Stomach (tissue), 9 donors: Measurements from ENCODE around the gene PSEN2. TPM values are rescaled to one million over a fixed set of nuclear protein-coding genes. Genes with fewer than 3 reads are reported as not detected.
A peak's percentile ranks its signal among the peaks of the same experiment; 100 is the strongest.

ENCODE experiments used
- DNase-seq, 2 donors: peaks; one replicate each; pipeline versions ENCODE4 v3.0.0 to v3.0.0-alpha.2; 2013 to 2019
- H3K27ac ChIP-seq, 5 donors: fragments of 200-600 bp in 4 of 5; sonication (generic) in 4 of 5; one replicate each; pipeline ENCODE4 v1.5.1; 2013 to 2019; ENCODE audit warnings: mild to moderate bottlenecking in 1 of 5, moderate library complexity in 1 of 5
- H3K27me3 ChIP-seq, 3 donors: fragments of 200-600 bp; sonication (generic); one replicate each; pipeline ENCODE4 v1.5.1; 2017 to 2019; ENCODE audit warnings: mixed run types in 1 of 3
- H3K36me3 ChIP-seq, 4 donors: fragments of 200-600 bp; sonication (generic); 1 replicate in 3 of 4; 2 replicates in 1 of 4; pipeline ENCODE4 v1.5.1; 2016 to 2019
- H3K4me1 ChIP-seq, 4 donors: fragments of 200-600 bp; sonication (generic); one replicate each; pipeline ENCODE4 v1.5.1; 2016 to 2019
- H3K4me3 ChIP-seq, 4 donors: fragments of 200-600 bp; sonication (generic) in 3 of 4; one replicate each; pipeline ENCODE4 v1.5.1; 2016 to 2019; ENCODE audit warnings: mild to moderate bottlenecking in 1 of 4
- H3K9me3 ChIP-seq, 4 donors: fragments of 200-600 bp; sonication (generic); one replicate each; pipeline ENCODE4 v1.5.1; 2016 to 2019
- CTCF ChIP-seq, 7 experiments: fragments of 450-650 bp in 4 of 7; fragments of 200-600 bp in 3 of 7; sonication (generic) in 3 of 7; IDR thresholded peaks; one replicate each; pipeline ENCODE4 v1.5.1; 2016 to 2019; ENCODE audit warnings: antibody characterized with exemption in 7 of 7, control low read depth in 2 of 7, mild to moderate bottlenecking in 1 of 7
- EP300 ChIP-seq: sonication (generic); formaldehyde crosslinking; IDR thresholded peaks from one replicate; pipeline ENCODE4 v1.6.1; 2017; ENCODE audit warnings: antibody characterized with exemption
- POLR2A ChIP-seq, 4 donors: fragments of 450-650 bp; IDR thresholded peaks; one replicate each; pipeline ENCODE4 v1.6.1; 2016; ENCODE audit warnings: antibody characterized with exemption in 4 of 4, control low read depth in 2 of 4, mild to moderate bottlenecking in 1 of 4, moderate library complexity in 1 of 4
- POLR2AphosphoS5 ChIP-seq, 3 donors: sonication (generic); formaldehyde crosslinking; IDR thresholded peaks; one replicate each; pipeline ENCODE4 v1.6.1; 2016; ENCODE audit warnings: antibody characterized with exemption in 3 of 3
- WGBS, 5 donors: extraction: QIAGEN DNeasy Blood & Tissue Kit in 3 of 5; methylation state at CpG; one replicate each; pipeline versions ENCODE4 v1.1.5 to v1.1.7; 2013 to 2018; 5-methylcytosine and 5-hydroxymethylcytosine counted together
- intact Hi-C: fragments of 100-400 bp; cut with DNase I; formaldehyde crosslinking; loops from one replicate; pipeline ENCODE4 v1.15.1; 2023; ENCODE audit warnings: low total_unique reads
- polyA plus RNA-seq, 3 donors: library from polyadenylated mRNA; stranded (reverse); fragments of 200-250 nt; gene quantifications; one replicate each; pipeline ENCODE4 v1.2.3, GENCODE V29; 2013
- total RNA-seq, 5 donors: library from RNA; depleted of rRNA; stranded (reverse); fragments of >200 nt; gene quantifications; one replicate each; pipeline versions ENCODE4 v1.1.0 to v1.2.3, GENCODE V29; 2014 to 2016
- donor health status: healthy with polysubstance abuse.
- donor health status: Bipolar disorder and iron deficiency.
- donor health status: healthy.

The PSEN2 gene
- total and polyA plus RNA-seq, 8 donors, result 2.7 to 36.2 (median 14.7) TPM

GRCh38 chr1:226903819-226904716 is 33.7 kb downstream of the PSEN2 start:
- DNase-seq, result peak in 1 of 2 donors; percentile 80
- WGBS, 5 donors, result 77 to 85% (median 81%) methylated on average over 12 of the region's 12 CpGs
- H3K36me3 ChIP-seq, result peaks cover 7 to 54% (median 45%) of the 10 kb centered on the region in 4 donors
- H3K9me3 ChIP-seq, result no peaks in the 10 kb centered on the region
- no peak overlapping the region for H3K4me3 ChIP-seq
- peak overlapping the region in 2 of 5 donors; percentile 2 to 56 for H3K27ac ChIP-seq
- intact Hi-C loops, result no loop called here
- no peak for TF ChIP-seq CTCF (IDR thresholded peaks at IDR 0.05)
- TF ChIP-seq POLR2A (IDR thresholded peaks at IDR 0.05), result no peak
- no peak for TF ChIP-seq POLR2AphosphoS5 (IDR thresholded peaks at IDR 0.05)
- no peak for TF ChIP-seq EP300
- H3K4me1 ChIP-seq, result peaks cover 0 to 11% (median 0%) of the 10 kb centered on the region in 4 donors
- no peaks in the 10 kb centered on the region for H3K27me3 ChIP-seq

GRCh38 chr1:226904772-226905171 is 34.4 kb downstream of the PSEN2 start:
- intact Hi-C loops, result no loop called here
- Histone ChIP-seq H3K4me1 (peaks cover 0 to 11% (median 0%) of the 10 kb centered on the region in 4 donors), H3K27ac (peak overlapping the region in 1 of 5 donors; percentile 2), H3K9me3 (no peaks in the 10 kb centered on the region), H3K27me3 (no peaks in the 10 kb centered on the region), H3K4me3 (no peak overlapping the region), H3K36me3 (peaks cover 3 to 52% (median 41%) of the 10 kb centered on the region in 4 donors)
- 77 to 91% (median 87%) methylated on average over 3 of the region's 3 CpGs for WGBS, 5 donors
- no peak for DNase-seq
- no peak for TF ChIP-seq POLR2A (IDR thresholded peaks at IDR 0.05)
- no peak for TF ChIP-seq CTCF (IDR thresholded peaks at IDR 0.05)
- no peak for TF ChIP-seq EP300
- TF ChIP-seq POLR2AphosphoS5 (IDR thresholded peaks at IDR 0.05), result no peak

- no peak for DNase-seq
- H3K27ac ChIP-seq, result no peak overlapping the region
- intact Hi-C loops, result no loop called here
- H3K36me3 ChIP-seq, result peaks cover 3 to 33% (median 25%) of the 10 kb centered on the region in 4 donors
- WGBS, 5 donors, result 93 to 99% (median 97%) methylated on average over 10 of the region's 10 CpGs
- no peaks in the 10 kb centered on the region for H3K27me3 ChIP-seq
- H3K4me1 ChIP-seq, result peaks cover 0 to 13% (median 0%) of the 10 kb centered on the region in 4 donors
- TF ChIP-seq POLR2AphosphoS5 (IDR thresholded peaks at IDR 0.05) (no peak), CTCF (IDR thresholded peaks at IDR 0.05) (no peak), POLR2A (IDR thresholded peaks at IDR 0.05) (no peak), EP300 (no peak)
- no peaks in the 10 kb centered on the region for H3K9me3 ChIP-seq
- no peak overlapping the region for H3K4me3 ChIP-seq
Observed at GRCh38 chr1:226908419-226908818, 38.0 kb downstream of the PSEN2 start.

- Histone ChIP-seq H3K9me3 (no peaks in the 10 kb centered on the region), H3K27ac (no peak overlapping the region), H3K36me3 (peaks cover under 1 to 33% (median 26%) of the 10 kb centered on the region in 4 donors), H3K4me1 (peaks cover 0 to 8% (median 0%) of the 10 kb centered on the region in 4 donors), H3K27me3 (no peaks in the 10 kb centered on the region), H3K4me3 (no peak overlapping the region)
- no peak for TF ChIP-seq POLR2A (IDR thresholded peaks at IDR 0.05)
- TF ChIP-seq CTCF (IDR thresholded peaks at IDR 0.05), result no peak
- TF ChIP-seq POLR2AphosphoS5 (IDR thresholded peaks at IDR 0.05), result no peak
- no peak for TF ChIP-seq EP300
- 45 to 100% (median 92%) methylated on average over 1 of the region's 1 CpG for WGBS, 5 donors
- DNase-seq, result peak in 1 of 2 donors; percentile 23
- intact Hi-C loops, result no loop called here
Observed at GRCh38 chr1:226908913-226909312, 38.5 kb downstream of the PSEN2 start.
